Measurements from ENCODE around the gene CTDP1. TPM values are rescaled to one million over a fixed set of nuclear protein-coding genes. Genes with fewer than 3 reads are reported as not detected.

CTDP1 gene
- polyA plus RNA-seq, 6 donors from 2014 or later = 2.9 to 15.6 (median 9.0) TPM

DNA sequence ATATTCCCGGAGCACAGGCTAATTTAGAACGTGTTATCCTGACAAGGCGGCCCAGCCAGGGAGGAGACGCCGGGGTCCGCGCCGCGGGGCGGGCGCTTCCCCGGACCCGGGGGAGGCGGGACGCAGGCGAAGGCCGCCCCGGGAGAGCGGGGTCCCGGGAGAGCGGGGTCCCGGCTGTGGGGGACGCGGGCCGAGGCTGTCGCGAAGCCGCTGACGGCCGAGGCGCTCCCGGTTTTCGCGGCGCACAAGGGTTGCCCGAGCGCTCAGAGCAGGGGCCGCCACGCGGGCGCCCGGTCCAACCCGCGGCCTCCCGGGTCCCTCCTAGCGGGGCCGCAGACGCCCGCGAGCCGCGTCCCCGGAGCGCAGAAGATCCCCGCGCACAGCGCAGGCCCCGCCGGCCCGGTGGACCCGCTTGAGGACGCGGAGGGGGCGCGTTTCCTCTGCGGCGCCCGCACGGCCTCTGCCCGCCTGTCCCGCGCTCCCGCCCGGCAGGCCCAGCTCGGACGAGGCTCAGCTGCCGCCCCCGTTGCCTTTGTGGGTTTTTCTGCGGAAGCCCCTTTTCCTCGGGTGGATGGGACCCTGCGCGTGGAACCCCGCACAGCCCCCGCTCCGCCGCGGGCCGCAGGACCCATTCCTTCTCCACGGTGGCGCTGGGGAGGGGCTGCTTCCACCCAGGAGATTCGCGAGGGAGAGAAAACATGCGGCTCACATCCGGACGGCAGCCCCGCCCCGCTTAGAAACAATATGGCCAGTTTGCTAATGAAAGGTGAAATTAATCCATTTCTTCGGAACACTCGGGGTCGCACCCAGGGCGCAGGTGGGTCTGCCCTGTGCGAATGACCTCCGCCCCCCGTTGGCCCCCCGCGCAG lies 108.5 kb downstream of the CTDP1 start:
- H3K9me3 Mint-ChIP-seq = no peaks in the 10 kb centered on the region
- peaks cover 30 to 33% (median 31%) of the 10 kb centered on the region in 3 donors for H3K4me1 Mint-ChIP-seq
- H3K4me3 Mint-ChIP-seq = peak overlapping the region in 4 of 8 donors; percentile 35 to 62 (median 48)
- ATAC-seq (ENCODE audit: low read depth in 2 of 2) (no peak), DNase-seq (no peak)
- no peaks in the 10 kb centered on the region for H3K36me3 Mint-ChIP-seq
- H3K27ac Mint-ChIP-seq = no peak overlapping the region
- peaks cover 50 to 82% (median 63%) of the 10 kb centered on the region in 3 donors for H3K27me3 Mint-ChIP-seq

GRCh38 chr18:79788734-79789085 lies 109.1 kb downstream of the CTDP1 start:
- Mint-ChIP-seq H3K36me3 (no peaks in the 10 kb centered on the region), H3K27me3 (peaks cover 50 to 80% (median 63%) of the 10 kb centered on the region in 3 donors), H3K4me1 (peaks cover 30 to 35% (median 31%) of the 10 kb centered on the region in 3 donors), H3K4me3 (peak overlapping the region in 1 of 8 donors; percentile 39), H3K9me3 (no peaks in the 10 kb centered on the region), H3K27ac (peak overlapping the region in 1 of 6 donors; percentile 84)
- ATAC-seq (ENCODE audit: low read depth in 2 of 2) = no peak
- no peak for DNase-seq

- Mint-ChIP-seq H3K4me3 (peak overlapping the region in 1 of 8 donors; percentile 47), H3K27ac (peak overlapping the region in 1 of 6 donors; percentile 84), H3K4me1 (peaks cover 30 to 35% (median 31%) of the 10 kb centered on the region in 3 donors), H3K27me3 (peaks cover 50 to 76% (median 59%) of the 10 kb centered on the region in 3 donors), H3K36me3 (peaks cover under 1 to 3% of the 10 kb centered on the region in 2 donors), H3K9me3 (no peaks in the 10 kb centered on the region)
- ATAC-seq (ENCODE audit: low read depth in 2 of 2) (no peak), DNase-seq (no peak)
These were observed 109.7 kb downstream of the CTDP1 start for GRCh38 chr18:79789091-79789891.

DNA sequence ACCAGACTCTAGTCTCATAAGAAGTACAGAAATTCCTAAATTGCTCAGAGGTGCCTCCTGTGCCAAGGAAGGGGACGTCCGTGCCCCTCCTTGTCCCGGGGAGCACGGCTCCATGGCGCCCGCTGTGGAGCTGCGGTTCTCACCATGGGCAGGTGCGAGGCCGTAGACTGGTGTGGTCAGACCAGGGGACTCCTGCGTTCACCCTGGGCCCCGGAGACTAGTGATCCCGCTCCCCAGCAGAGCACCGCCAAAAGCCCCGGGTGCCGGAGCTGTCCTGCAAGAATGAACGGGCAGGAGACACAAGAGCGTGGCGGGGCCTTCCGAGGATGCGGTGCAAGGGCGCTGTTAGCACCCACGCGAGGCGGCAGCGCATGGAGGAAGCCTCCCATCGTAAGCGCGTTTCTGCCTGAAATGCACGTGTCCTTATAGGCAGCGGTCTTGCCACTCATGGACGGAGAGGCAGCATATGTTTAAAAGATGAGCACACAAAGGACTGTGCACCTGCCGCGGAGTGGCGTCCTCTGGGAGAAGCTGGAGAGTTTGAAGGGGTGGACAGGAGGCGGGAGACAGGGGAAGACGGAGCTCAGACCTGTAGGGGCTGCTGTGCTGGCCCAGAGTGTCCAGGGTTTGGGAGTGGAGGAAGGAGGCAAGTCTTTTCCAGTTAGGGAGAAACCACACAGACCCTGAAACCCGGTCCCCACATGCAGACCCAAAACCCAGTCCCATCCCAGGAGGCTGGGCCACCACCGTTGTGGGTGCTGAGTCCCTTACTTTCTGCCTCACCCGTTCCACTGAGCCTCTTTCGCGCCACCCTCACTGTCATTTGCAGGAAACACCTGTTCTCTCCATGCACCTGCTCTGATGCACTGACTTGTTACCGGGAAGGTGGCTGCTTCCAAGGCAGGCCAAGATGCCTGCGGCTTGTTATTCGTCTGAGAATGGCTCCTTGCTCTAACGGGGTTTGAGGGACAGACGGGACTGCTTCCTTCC lies 110.6 kb downstream of the CTDP1 start:
- peaks cover 0 to 2% (median 0%) of the 10 kb centered on the region in 7 donors for H3K9me3 Mint-ChIP-seq
- H3K4me3 Mint-ChIP-seq = peak overlapping the region in 2 of 8 donors; percentile 2 to 12
- H3K36me3 Mint-ChIP-seq = peaks cover 5 to 12% of the 10 kb centered on the region in 2 donors
- no peak for ATAC-seq (ENCODE audit: low read depth in 2 of 2)
- DNase-seq = no peak
- H3K4me1 Mint-ChIP-seq = peaks cover 30 to 35% (median 31%) of the 10 kb centered on the region in 3 donors
- peaks cover 55 to 76% (median 61%) of the 10 kb centered on the region in 3 donors for H3K27me3 Mint-ChIP-seq
- H3K27ac Mint-ChIP-seq = peak overlapping the region in 2 of 6 donors; percentile 9 to 56

DNA sequence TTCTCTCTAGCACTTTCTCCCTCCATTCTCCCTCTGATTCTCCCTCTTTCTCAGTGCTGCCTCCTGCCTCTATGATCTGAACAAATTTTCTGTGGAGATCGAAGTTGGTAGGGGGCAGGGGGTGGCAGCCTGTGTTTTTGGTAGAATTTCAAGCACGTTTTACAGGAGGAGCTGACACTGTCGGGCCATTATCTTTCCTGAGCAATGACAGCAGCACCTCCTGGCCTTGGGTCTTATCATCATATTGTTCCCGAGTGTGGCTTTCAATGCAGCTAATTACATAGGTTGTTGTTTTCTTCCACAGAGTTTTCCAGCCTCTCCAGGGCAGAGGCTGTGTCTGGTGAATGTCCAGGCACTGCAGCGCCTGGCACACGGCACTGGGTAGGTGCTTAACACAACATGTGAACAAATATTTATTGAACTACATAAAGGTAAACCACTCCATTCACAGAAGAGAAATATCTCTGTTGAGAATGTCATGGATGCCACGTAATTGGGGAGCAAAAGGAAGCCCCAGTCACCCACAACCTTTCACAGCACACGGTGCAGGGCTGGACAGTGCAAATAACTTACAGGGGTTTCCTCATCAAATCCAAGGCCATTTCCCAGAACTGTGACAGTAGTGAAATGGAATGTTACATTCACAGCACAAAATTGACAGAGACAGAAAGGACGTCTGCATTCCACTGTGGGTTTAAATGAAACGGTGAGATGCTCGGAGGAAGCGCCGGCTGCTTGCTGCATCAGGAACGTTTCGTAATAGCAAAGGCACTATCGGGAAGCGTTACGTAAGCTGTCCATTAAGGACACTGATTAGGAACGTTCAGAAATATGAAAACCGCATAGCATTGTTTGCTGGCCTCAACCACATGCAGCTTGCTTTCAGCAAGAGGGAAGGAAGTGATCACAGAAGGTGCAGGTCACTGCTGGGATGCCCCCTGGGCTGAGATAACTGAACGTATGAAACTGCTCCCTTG lies 111.7 kb downstream of the CTDP1 start:
- ATAC-seq (ENCODE audit: low read depth in 2 of 2) (peak; percentile 59 to 64), DNase-seq (no peak)
- H3K4me3 Mint-ChIP-seq = peak overlapping the region; percentile 10 to 66 (median 52)
- peaks cover 0 to 2% (median 0%) of the 10 kb centered on the region in 7 donors for H3K9me3 Mint-ChIP-seq
- peaks cover 30 to 35% (median 31%) of the 10 kb centered on the region in 3 donors for H3K4me1 Mint-ChIP-seq
- peaks cover 53 to 71% (median 62%) of the 10 kb centered on the region in 3 donors for H3K27me3 Mint-ChIP-seq
- peak overlapping the region in 2 of 6 donors; percentile 11 to 57 for H3K27ac Mint-ChIP-seq
- H3K36me3 Mint-ChIP-seq = peaks cover 5 to 13% of the 10 kb centered on the region in 2 donors

DNA sequence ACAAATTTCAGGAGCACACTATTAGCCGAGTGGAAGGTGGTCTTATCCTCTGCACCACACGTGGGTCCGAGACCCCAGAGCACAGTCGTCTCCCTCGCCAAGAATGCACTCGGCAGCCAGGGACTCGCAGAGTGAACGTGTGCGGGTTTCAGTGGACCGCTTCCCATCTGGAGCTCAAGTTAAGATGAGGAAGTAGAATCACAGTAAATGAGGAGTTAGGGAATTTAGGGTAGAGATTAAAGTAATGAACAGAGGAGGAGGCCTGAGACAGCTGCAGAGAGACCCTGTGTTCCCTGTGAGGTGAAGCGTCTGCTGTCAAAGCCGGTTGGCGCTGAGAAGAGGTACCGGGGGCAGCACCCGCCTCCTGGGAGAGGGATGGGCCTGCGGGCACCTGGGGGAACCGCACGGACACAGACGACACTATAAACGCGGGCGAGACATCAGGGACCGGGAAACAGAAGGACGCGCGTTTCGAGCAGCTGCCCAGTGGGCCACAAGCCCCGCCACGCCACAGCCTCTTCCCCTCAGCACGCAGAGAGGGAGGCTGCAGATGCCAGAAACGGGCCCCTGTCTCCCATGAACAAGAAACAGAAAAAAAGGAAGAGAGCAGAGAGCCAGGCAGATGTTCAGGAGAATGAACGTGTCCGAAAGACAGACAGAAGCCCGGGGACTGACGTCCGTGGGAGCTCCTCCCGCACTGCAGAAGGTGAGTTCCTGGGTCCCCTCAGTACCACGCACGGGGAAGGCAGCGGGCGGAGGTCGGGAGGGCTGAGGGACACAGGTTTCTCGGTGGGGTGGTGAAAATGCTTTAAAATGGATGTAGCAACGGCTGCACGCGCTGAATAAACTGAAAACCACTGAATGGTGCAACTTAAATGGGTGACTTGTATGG lies 112.7 kb downstream of the CTDP1 start:
- peaks cover 32 to 38% (median 34%) of the 10 kb centered on the region in 3 donors for H3K4me1 Mint-ChIP-seq
- ATAC-seq (ENCODE audit: low read depth in 2 of 2) (no peak), DNase-seq (no peak)
- H3K4me3 Mint-ChIP-seq = peak overlapping the region in 6 of 8 donors; percentile 6 to 66 (median 44)
- H3K9me3 Mint-ChIP-seq = peaks cover 0 to 3% (median 0%) of the 10 kb centered on the region in 7 donors
- H3K27ac Mint-ChIP-seq = peak overlapping the region in 3 of 6 donors; percentile 11 to 57 (median 21)
- peaks cover 7 to 18% of the 10 kb centered on the region in 2 donors for H3K36me3 Mint-ChIP-seq
- peaks cover 49 to 69% (median 62%) of the 10 kb centered on the region in 3 donors for H3K27me3 Mint-ChIP-seq

GRCh38 chr18:79792988-79793355 lies 113.4 kb downstream of the CTDP1 start:
- Mint-ChIP-seq H3K27me3 (peaks cover 52 to 72% (median 65%) of the 10 kb centered on the region in 3 donors), H3K27ac (no peak overlapping the region), H3K36me3 (peaks cover 9 to 22% of the 10 kb centered on the region in 2 donors), H3K4me3 (peak overlapping the region in 5 of 8 donors; percentile 6 to 66 (median 50)), H3K9me3 (peaks cover 0 to 4% (median 0%) of the 10 kb centered on the region in 7 donors), H3K4me1 (peaks cover 35 to 40% (median 37%) of the 10 kb centered on the region in 3 donors)
- peak; percentile 71 to 73 for ATAC-seq (ENCODE audit: low read depth in 2 of 2)
- peak; percentile 33 for DNase-seq

DNA sequence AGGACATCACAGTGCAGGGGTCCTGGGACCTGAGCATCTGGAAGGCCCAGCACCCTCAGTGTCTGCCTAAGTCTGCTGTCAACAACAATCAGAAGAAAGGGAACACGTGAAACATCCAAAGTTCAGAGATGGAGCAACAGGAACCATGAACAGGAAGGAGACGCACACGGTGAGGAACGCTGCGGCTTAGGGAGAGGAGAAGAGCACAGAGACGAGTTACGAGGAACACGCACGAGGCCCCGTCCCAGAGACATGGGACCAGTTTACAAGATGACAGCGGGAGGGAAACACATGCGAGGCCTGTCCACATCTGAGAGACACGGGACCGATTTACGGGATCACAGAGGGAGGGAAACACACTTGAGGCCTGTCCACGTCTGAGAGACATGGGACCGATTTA lies 115.2 kb downstream of the CTDP1 start:
- Mint-ChIP-seq H3K27me3 (peaks cover 57 to 68% (median 65%) of the 10 kb centered on the region in 3 donors), H3K4me3 (peak overlapping the region in 1 of 8 donors; percentile 31), H3K9me3 (peaks cover 0 to 4% (median 0%) of the 10 kb centered on the region in 7 donors), H3K4me1 (peaks cover 45 to 49% (median 48%) of the 10 kb centered on the region in 3 donors), H3K27ac (no peak overlapping the region), H3K36me3 (peaks cover 9 to 30% of the 10 kb centered on the region in 2 donors)
- no peak for ATAC-seq (ENCODE audit: low read depth in 2 of 2)
- DNase-seq = no peak

- Mint-ChIP-seq H3K9me3 (peaks cover 0 to 4% (median 0%) of the 10 kb centered on the region in 7 donors), H3K27ac (no peak overlapping the region), H3K4me1 (peaks cover 43 to 47% (median 47%) of the 10 kb centered on the region in 3 donors), H3K36me3 (peaks cover 9 to 31% of the 10 kb centered on the region in 2 donors), H3K27me3 (peaks cover 59 to 66% (median 65%) of the 10 kb centered on the region in 3 donors), H3K4me3 (peak overlapping the region in 2 of 8 donors; percentile 16 to 21)
- no peak for ATAC-seq (ENCODE audit: low read depth in 2 of 2)
- DNase-seq = no peak
These were observed 115.8 kb downstream of the CTDP1 start for GRCh38 chr18:79795446-79795845.

DNA sequence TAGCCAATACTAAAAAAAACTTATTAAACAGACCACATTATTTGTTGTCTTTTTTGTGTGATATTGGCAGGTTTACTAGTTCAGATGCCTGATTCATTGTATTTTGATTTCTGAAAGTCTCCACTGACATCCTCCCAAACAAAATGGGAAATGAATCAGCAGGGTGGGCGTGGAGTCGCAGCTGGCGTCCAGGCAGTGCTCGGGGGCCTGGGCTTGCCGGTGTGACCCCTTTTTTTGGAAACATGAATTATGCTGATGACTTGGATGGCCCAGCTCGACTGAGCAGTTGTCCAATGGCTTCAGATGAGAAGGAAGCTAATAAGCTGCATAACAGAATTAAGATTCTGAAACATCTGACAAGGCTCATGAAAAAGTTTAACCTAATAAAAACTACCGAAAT lies 116.4 kb downstream of the CTDP1 start:
- ATAC-seq (ENCODE audit: low read depth in 2 of 2) = no peak
- Mint-ChIP-seq H3K4me1 (peaks cover 37 to 41% (median 41%) of the 10 kb centered on the region in 3 donors), H3K9me3 (peaks cover 0 to 4% (median 0%) of the 10 kb centered on the region in 7 donors), H3K36me3 (peaks cover 9 to 31% of the 10 kb centered on the region in 2 donors), H3K27me3 (peaks cover 53 to 60% (median 60%) of the 10 kb centered on the region in 3 donors), H3K27ac (no peak overlapping the region), H3K4me3 (peak overlapping the region in 4 of 8 donors; percentile 16 to 25 (median 20))
- no peak for DNase-seq
